ENCODE results near the gene TFF3.

DNA sequence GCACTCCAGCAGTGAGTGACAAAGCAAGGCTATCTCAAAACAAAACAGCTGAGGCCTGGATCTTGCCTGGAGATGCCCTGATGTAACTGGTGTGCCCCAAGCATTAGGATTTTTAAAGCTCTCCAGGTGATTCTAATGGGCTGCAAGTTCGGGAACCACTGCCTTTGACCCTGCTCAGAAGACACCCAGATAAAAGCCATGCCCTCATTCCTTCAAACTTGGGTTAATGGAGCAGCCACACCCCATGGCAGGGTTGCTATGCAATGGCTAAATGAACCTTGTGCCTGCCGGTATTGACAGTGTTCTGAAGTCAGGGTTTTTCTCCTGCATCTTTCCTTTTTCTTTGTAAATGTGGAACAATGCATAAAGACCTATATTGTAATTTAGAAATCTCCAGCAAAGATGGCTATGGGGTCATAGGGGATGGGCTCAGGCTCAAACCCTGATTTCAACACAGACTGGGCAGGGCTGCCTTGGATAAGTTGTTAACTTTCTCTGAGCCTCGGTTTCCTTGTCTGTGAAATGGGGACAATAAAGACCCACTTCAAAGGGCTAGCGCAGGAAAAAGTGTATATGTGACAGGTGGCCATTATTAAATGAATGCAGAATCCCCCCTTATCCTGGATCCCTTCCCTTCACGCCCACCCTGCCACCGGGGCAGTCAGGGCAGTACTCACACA, 453 bp downstream of the TFF3 start:
- TF ChIP-seq, protein P1, sequence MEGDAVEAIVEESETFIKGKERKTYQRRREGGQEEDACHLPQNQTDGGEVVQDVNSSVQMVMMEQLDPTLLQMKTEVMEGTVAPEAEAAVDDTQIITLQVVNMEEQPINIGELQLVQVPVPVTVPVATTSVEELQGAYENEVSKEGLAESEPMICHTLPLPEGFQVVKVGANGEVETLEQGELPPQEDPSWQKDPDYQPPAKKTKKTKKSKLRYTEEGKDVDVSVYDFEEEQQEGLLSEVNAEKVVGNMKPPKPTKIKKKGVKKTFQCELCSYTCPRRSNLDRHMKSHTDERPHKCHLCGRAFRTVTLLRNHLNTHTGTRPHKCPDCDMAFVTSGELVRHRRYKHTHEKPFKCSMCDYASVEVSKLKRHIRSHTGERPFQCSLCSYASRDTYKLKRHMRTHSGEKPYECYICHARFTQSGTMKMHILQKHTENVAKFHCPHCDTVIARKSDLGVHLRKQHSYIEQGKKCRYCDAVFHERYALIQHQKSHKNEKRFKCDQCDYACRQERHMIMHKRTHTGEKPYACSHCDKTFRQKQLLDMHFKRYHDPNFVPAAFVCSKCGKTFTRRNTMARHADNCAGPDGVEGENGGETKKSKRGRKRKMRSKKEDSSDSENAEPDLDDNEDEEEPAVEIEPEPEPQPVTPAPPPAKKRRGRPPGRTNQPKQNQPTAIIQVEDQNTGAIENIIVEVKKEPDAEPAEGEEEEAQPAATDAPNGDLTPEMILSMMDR (IDR thresholded peaks at IDR 0.05; ENCODE audit: low read depth, low read length) = no peak
- no peak for TF ChIP-seq POLR2A (IDR thresholded peaks at IDR 0.05; ENCODE audit: extremely low read depth, insufficient read length)
- TF ChIP-seq, protein P2, sequence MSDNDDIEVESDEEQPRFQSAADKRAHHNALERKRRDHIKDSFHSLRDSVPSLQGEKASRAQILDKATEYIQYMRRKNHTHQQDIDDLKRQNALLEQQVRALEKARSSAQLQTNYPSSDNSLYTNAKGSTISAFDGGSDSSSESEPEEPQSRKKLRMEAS (IDR thresholded peaks at IDR 0.05; ENCODE audit: low read depth, low read length) = no peak
